Suprapubic skin (tissue), 4 donors: ENCODE results near the gene C7.

Experiments used
- EP300 ChIP-seq: sonication (generic); formaldehyde crosslinking; IDR thresholded peaks from one replicate; pipeline ENCODE4 v1.6.1; 2017; ENCODE audit warnings: antibody characterized with exemption
- POLR2A ChIP-seq, 2 donors: fragments of 450-650 bp; IDR thresholded peaks; one replicate each; pipeline ENCODE4 v1.6.1; 2017; ENCODE audit warnings: antibody characterized with exemption in 2 of 2, mild to moderate bottlenecking in 2 of 2, moderate library complexity in 2 of 2
- POLR2AphosphoS5 ChIP-seq, 3 donors: sonication (generic); formaldehyde crosslinking; IDR thresholded peaks; one replicate each; pipeline ENCODE4 v1.6.1; 2017; ENCODE audit warnings: antibody characterized with exemption in 3 of 3
- TF ChIP-seq, protein P1 (sequence below), 2 donors: fragments of 200-600 bp in 1 of 2; fragments of 450-650 bp in 1 of 2; sonication (generic) in 1 of 2; IDR thresholded peaks; one replicate each; pipeline ENCODE4 v1.5.1; 2016 to 2019; ENCODE audit warnings: antibody characterized with exemption in 2 of 2, mild to moderate bottlenecking in 1 of 2, moderate library complexity in 1 of 2

DNA sequence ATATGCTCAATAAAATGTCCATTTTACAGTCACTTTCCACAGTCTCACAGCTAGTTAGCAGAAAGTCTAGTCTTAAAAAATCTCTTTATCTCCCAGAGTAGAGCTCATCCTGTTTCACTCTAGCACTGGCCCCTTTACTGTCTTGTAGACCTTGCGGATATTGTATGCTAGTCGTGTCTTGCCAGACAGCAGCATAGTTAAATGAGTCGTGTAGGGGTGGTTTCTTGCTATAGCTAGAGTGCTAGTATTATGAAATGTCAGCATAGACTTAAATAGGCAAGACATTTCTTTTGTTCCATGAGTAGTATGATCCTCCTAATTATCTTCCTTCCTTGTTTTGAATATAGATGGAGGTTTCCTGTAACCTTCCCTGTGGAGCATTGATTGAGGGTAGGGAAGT lies 77.4 kb downstream of the C7 start:
- TF ChIP-seq, protein P1, sequence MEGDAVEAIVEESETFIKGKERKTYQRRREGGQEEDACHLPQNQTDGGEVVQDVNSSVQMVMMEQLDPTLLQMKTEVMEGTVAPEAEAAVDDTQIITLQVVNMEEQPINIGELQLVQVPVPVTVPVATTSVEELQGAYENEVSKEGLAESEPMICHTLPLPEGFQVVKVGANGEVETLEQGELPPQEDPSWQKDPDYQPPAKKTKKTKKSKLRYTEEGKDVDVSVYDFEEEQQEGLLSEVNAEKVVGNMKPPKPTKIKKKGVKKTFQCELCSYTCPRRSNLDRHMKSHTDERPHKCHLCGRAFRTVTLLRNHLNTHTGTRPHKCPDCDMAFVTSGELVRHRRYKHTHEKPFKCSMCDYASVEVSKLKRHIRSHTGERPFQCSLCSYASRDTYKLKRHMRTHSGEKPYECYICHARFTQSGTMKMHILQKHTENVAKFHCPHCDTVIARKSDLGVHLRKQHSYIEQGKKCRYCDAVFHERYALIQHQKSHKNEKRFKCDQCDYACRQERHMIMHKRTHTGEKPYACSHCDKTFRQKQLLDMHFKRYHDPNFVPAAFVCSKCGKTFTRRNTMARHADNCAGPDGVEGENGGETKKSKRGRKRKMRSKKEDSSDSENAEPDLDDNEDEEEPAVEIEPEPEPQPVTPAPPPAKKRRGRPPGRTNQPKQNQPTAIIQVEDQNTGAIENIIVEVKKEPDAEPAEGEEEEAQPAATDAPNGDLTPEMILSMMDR (IDR thresholded peaks at IDR 0.05) = no peak
- TF ChIP-seq POLR2A (IDR thresholded peaks at IDR 0.05) (no peak), POLR2AphosphoS5 (IDR thresholded peaks at IDR 0.05) (no peak), EP300 (no peak)
